Measurements from ENCODE around the gene GDF10. TPM values are rescaled to one million over a fixed set of nuclear protein-coding genes. Genes with fewer than 3 reads are reported as not detected.

GDF10 gene
- total RNA-seq, 6 experiments from 2014 or later = not detected

- H3K27me3 ChIP-seq = no peaks in the 10 kb centered on the region
- WGBS (ENCODE audit: insufficient coverage, low coverage, low lambda C conversion rate, missing lambda C conversion rate) = 100% methylated on average over 1 of the region's 3 CpGs
- ATAC-seq (no peak), DNase-seq (peak in 1 of 3 donors; percentile 30)
- TF ChIP-seq POLR2A (IDR thresholded peaks at IDR 0.05) (no peak), CTCF (IDR thresholded peaks at IDR 0.05) (no peak)
- no peak overlapping the region for H3K27ac ChIP-seq
- H3K4me1 ChIP-seq = no peaks in the 10 kb centered on the region
- H3K9me3 ChIP-seq = no peaks in the 10 kb centered on the region
- intact Hi-C loops (cut with DNase I) = no loop called here
- H3K36me3 ChIP-seq = no peaks in the 10 kb centered on the region
- no peak overlapping the region for H3K4me3 ChIP-seq
Measured at GRCh38 chr10:47358457-47358856, 58.5 kb downstream of the GDF10 start.

GRCh38 chr10:47359101-47359500 lies 59.1 kb downstream of the GDF10 start:
- Histone ChIP-seq H3K4me3 (no peak overlapping the region), H3K9me3 (no peaks in the 10 kb centered on the region), H3K4me1 (no peaks in the 10 kb centered on the region), H3K36me3 (no peaks in the 10 kb centered on the region), H3K27me3 (no peaks in the 10 kb centered on the region), H3K27ac (no peak overlapping the region)
- 66% methylated on average over 2 of the region's 2 CpGs for WGBS (ENCODE audit: insufficient coverage, low coverage, low lambda C conversion rate, missing lambda C conversion rate)
- intact Hi-C loops (cut with DNase I) = no loop called here
- peak in 1 of 3 donors; percentile 16 for DNase-seq
- TF ChIP-seq CTCF (IDR thresholded peaks at IDR 0.05) = no peak
- TF ChIP-seq POLR2A (IDR thresholded peaks at IDR 0.05) = no peak
- ATAC-seq = no peak

GRCh38 chr10:47359626-47360418 lies 59.8 kb downstream of the GDF10 start:
- no CpG with 5 or more reads among the region's 4 CpGs for WGBS (ENCODE audit: insufficient coverage, low coverage, low lambda C conversion rate, missing lambda C conversion rate)
- no peak for ATAC-seq

GRCh38 chr10:47360419-47361040 lies 60.5 kb downstream of the GDF10 start:
- peak in 1 of 3 donors; percentile 30 for DNase-seq
- intact Hi-C loops (cut with DNase I) = no loop called here

More at GRCh38 chr10:47359626-47360418, 59.8 kb downstream of the GDF10 start:
- H3K36me3 ChIP-seq = no peaks in the 10 kb centered on the region
- TF ChIP-seq POLR2A (IDR thresholded peaks at IDR 0.05) = no peak
- no peak for TF ChIP-seq CTCF (IDR thresholded peaks at IDR 0.05)
- intact Hi-C loops (cut with DNase I) = no loop called here
- no peak overlapping the region for H3K27ac ChIP-seq
- no peaks in the 10 kb centered on the region for H3K27me3 ChIP-seq
- no peaks in the 10 kb centered on the region for H3K9me3 ChIP-seq
- DNase-seq = no peak
- no peaks in the 10 kb centered on the region for H3K4me1 ChIP-seq
- no peak overlapping the region for H3K4me3 ChIP-seq

More at GRCh38 chr10:47360419-47361040, 60.5 kb downstream of the GDF10 start:
- no peak for ATAC-seq
- 93% methylated on average over 2 of the region's 14 CpGs for WGBS (ENCODE audit: insufficient coverage, low coverage, low lambda C conversion rate, missing lambda C conversion rate)
- H3K27me3 ChIP-seq = no peaks in the 10 kb centered on the region
- H3K9me3 ChIP-seq = no peaks in the 10 kb centered on the region
- H3K27ac ChIP-seq = no peak overlapping the region
- H3K4me3 ChIP-seq = no peak overlapping the region
- H3K4me1 ChIP-seq = no peaks in the 10 kb centered on the region
- no peak for TF ChIP-seq POLR2A (IDR thresholded peaks at IDR 0.05)
- TF ChIP-seq CTCF (IDR thresholded peaks at IDR 0.05) = no peak
- H3K36me3 ChIP-seq = no peaks in the 10 kb centered on the region
